Endometrium (tissue), 2 donors: ENCODE measurements around the gene PORCN.
"Not testable (repeated sequence)": the region's sequence is repeated elsewhere in the genome, so short reads cannot be mapped to it uniquely, and the experiment has no call there.

Experiments used
- FAIRE-seq: peaks from 2 replicates; lab custom pipeline; 2012; peaks lifted over from hg19 to GRCh38; lab: Jason Lieb, UNC
- donor health status: control.
- donor health status: control.

PORCN gene

DNA sequence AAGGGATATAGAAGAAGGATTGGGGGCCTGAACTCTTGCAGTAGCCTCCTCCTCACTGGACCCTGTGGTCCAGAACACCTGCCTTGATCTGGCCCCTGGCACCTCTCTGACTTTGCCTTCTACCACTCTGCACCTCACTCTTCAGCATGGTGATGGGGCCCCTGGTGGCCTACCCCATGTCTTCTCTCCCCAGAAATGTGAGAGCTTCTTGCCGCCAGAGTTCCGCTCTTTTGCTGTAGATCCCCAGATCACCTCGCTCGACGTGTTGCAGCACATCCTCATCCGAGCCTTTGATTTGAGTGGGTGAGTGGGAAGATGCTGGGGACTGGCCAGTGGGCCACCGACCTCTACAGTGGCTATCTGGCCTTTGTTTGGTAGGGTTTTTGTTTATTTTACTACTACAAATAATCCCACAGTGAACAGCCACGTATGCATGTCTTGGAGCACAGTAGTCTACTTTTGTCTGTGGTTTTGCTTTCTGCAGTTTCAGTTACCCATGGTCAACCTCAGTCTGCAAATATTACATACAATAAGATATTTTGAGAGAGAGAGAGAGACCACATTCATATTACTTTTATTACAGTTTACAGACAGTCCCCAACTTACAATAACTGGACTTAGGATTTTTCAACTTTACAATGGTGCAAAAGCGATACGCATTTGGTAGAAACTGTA, 32.5 kb downstream of the PORCN start:
- FAIRE-seq = no peak

DNA sequence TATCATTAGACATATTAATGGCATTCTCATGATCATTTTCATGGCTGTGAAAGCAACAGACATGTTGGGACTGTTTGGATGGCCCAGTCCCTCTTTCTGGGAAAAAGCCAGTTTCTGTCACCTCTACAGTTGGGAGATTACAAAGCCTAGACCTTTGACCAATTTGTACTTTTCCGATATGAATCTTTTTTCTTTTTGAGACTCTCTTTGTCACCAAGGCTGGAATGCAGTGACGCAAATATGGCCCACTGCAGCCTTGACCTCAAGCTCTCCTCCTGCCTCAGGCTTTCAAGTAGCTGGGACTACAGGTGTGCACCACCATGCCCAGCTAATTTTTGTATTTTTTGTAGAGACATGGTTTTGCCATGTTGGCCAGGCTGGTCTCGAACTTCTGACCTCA, 40.1 kb downstream of the PORCN start:
- no peak for FAIRE-seq

DNA sequence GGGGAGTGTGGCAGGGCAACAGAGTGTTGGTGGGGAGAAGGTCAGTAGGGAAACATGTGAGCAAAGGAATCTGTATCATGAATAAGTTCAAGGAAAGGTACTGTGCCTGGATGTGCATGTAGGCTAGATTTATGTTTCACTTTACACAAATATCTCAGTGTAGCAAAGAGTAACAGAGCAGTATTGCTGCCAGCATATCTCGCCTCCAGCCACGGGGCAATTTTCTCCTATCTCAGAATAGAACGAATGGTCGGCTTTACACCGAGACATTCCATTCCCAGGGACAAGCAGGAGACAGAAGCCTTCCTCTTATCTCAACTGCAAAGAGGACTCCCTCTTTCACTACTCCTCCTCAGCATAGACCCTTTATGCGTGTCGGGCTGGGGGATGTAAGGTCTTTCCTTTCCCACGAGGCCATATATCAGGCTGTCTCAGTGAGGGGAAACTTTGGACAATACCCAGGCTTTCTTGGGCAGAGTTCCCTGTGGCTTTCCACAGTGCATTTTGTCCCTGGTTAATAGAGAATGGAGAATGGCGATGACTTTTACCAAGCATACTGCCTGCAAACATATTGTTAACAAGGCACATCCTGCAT, 47.0 kb downstream of the PORCN start:
- FAIRE-seq = not testable (repeated sequence)

DNA sequence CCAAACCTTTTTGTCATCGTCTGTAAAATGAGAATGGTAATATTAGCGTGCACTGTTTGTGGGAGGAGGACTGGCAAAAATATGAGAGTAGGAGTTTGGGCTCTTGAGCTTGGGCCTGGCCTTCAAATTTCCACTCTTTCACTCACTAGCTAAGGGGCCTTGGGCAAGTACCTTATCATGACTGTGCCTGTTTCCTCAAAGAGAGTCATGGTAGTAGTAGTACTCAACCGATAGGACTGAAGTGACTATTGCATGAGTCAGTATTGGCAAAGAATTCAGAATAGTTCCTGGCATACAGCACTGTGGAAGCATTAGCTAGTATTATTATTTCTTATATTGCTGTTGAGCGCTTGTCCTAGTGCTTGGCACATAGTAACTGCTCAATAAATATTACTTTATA, 49.5 kb downstream of the PORCN start:
- FAIRE-seq = no peak

DNA sequence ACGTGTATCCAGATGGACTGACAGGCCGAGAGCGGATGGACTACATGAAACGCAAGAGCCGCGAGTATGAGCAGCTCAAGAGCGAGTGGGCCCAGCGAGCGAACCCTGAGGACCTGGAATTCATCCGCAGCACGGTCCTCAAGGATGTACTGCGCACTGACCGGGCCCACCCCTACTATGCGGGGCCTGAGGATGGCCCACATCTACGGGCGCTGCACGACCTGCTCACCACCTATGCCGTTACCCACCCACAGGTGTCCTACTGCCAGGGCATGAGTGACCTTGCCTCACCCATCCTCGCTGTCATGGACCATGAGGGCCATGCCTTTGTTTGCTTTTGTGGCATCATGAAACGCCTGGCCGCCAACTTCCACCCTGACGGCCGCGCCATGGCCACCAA, 50.8 kb downstream of the PORCN start:
- no peak for FAIRE-seq

- FAIRE-seq = no peak
Measured at GRCh38 chrX:48560056-48560455, 51.3 kb downstream of the PORCN start.

GRCh38 chrX:48560681-48561080, 51.9 kb downstream of the PORCN start:
- no peak for FAIRE-seq

GRCh38 chrX:48569958-48570357, 61.2 kb downstream of the PORCN start:
- FAIRE-seq = no peak
